Lower lobe of right lung (tissue), 2 donors: Measurements from ENCODE around the gene INPP4A. TPM values are rescaled to one million over a fixed set of nuclear protein-coding genes. Genes with fewer than 3 reads are reported as not detected.

Source experiments
- ATAC-seq, 2 donors: fragments of 200-7000 bp; cut with Tn5 transposase; one replicate each; pipeline ENCODE4 v1.9.1; 2020 to 2022; ENCODE audit warnings: mild to moderate bottlenecking in 2 of 2, moderate library complexity in 2 of 2
- DNase-seq: peaks from one replicate; pipeline ENCODE4 v3.0.0-alpha.2; 2020
- H3K27ac ChIP-seq: fragments of 200-600 bp; one replicate; pipeline ENCODE4 v1.8.0; 2022
- H3K27me3 ChIP-seq: fragments of 200-600 bp; one replicate; pipeline ENCODE4 v1.8.0; 2022; ENCODE audit warnings: low read depth
- H3K36me3 ChIP-seq: fragments of 200-600 bp; one replicate; pipeline ENCODE4 v1.8.0; 2022; ENCODE audit warnings: mild to moderate bottlenecking
- H3K4me1 ChIP-seq: fragments of 200-600 bp; one replicate; pipeline ENCODE4 v1.8.0; 2022
- H3K4me3 ChIP-seq: fragments of 200-600 bp; one replicate; pipeline ENCODE4 v1.8.0; 2022; ENCODE audit warnings: mild to moderate bottlenecking
- H3K9me3 ChIP-seq: fragments of 200-600 bp; one replicate; pipeline ENCODE4 v1.8.0; 2022
- intact Hi-C: fragments of 100-400 bp; cut with DNase I; formaldehyde crosslinking; loops from one replicate; pipeline ENCODE4 v1.11.0; 2022
- total RNA-seq: library from RNA; stranded (reverse); fragmentation: NEBNext Ultra II Directional; extraction: Animal tissue kit (Norgen Biotek cat#: 25700); gene quantifications from one replicate; pipeline ENCODE4 v1.2.1, GENCODE V29; 2021
- TF ChIP-seq, protein P1 (sequence below): fragments of 200-600 bp; IDR thresholded peaks from one replicate; pipeline ENCODE4 v1.8.0; 2022; ENCODE audit warnings: antibody characterized with exemption, mild to moderate bottlenecking
- donor health status: DM: no; HTN: yes; CAD: no; lungs with severe emphysema.

INPP4A gene
- total RNA-seq, 1 donor from 2014 or later, result 35.6 TPM

DNA sequence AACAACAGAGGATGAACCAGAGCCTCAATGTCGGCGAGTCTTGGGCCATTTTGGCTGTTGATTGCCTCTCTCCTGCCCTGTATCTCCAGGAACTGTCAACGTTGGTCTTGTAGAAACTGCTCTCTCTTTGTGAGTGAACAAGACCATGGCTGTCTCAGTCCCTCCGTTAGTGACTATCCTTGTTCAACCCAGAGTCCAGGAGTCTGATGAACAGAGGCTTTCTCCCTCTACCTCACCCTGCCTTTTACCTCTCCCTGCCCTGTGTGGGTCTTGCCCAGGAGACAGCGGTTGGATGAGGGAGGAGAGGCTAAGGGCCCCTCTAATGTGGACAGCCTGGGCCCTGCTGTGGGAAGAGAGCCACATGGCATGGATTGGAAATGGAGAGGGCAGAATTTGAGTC lies 32.8 kb downstream of the INPP4A start:
- Histone ChIP-seq H3K4me3 (no peak overlapping the region), H3K27me3 (no peaks in the 10 kb centered on the region), H3K4me1 (peaks cover 78% of the 10 kb centered on the region), H3K9me3 (no peaks in the 10 kb centered on the region), H3K27ac (no peak overlapping the region), H3K36me3 (no peaks in the 10 kb centered on the region)
- DNase-seq (no peak), ATAC-seq (no peak)
- TF ChIP-seq, protein P1, sequence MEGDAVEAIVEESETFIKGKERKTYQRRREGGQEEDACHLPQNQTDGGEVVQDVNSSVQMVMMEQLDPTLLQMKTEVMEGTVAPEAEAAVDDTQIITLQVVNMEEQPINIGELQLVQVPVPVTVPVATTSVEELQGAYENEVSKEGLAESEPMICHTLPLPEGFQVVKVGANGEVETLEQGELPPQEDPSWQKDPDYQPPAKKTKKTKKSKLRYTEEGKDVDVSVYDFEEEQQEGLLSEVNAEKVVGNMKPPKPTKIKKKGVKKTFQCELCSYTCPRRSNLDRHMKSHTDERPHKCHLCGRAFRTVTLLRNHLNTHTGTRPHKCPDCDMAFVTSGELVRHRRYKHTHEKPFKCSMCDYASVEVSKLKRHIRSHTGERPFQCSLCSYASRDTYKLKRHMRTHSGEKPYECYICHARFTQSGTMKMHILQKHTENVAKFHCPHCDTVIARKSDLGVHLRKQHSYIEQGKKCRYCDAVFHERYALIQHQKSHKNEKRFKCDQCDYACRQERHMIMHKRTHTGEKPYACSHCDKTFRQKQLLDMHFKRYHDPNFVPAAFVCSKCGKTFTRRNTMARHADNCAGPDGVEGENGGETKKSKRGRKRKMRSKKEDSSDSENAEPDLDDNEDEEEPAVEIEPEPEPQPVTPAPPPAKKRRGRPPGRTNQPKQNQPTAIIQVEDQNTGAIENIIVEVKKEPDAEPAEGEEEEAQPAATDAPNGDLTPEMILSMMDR, result no peak
- intact Hi-C loops, result no loop called here

DNA sequence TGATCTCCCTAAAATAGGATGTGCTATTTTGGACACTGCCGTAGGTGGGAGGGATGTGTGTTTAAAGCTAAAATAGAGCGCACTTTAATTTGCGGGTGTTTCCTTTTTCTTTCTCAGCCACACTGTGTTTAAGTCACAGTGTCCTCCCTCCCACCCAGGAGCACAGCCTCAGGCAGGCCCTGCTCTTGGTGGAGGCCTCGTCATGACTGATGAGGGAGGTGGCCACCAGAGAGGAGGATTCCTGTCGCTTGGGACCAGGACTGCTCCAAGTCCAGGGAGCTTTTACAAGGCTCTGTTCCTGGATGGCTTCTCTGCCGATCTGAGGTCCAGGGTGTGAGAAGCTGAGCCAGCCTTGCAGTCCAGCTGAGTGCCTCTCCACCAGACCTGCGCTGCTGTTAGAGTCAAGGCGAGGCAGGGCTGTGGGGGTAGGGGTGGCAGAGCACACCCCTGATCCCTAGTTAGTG lies 33.5 kb downstream of the INPP4A start:
- TF ChIP-seq, protein P1, result no peak
- H3K4me1 ChIP-seq, result peaks cover 81% of the 10 kb centered on the region
- DNase-seq (no peak), ATAC-seq (no peak)
- no peak overlapping the region for H3K4me3 ChIP-seq
- intact Hi-C loops, result no loop called here
- no peaks in the 10 kb centered on the region for H3K27me3 ChIP-seq
- no peaks in the 10 kb centered on the region for H3K9me3 ChIP-seq
- H3K27ac ChIP-seq, result no peak overlapping the region
- no peaks in the 10 kb centered on the region for H3K36me3 ChIP-seq

DNA sequence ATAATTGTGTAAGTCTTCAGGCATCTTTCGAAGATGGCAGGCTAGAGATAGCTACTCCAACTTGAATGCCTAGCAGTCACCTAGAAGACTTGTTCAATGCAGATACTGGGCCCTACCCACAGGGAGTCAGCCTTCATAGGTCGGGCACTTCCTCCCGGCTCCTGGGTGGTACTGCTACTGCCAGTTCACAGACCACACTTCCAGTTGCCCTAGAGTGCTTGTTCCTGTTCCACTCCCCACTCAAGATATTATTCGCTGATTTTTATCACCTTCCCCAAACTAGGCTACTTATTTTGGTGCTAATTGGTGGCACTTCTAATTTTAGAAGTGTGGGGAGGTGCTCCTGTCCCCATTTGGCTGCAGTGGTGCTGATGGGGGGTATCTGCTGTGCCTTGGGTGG lies 34.2 kb downstream of the INPP4A start:
- Histone ChIP-seq H3K36me3 (no peaks in the 10 kb centered on the region), H3K27me3 (no peaks in the 10 kb centered on the region), H3K4me1 (peaks cover 82% of the 10 kb centered on the region), H3K27ac (no peak overlapping the region), H3K9me3 (no peaks in the 10 kb centered on the region), H3K4me3 (no peak overlapping the region)
- intact Hi-C loops, result no loop called here
- DNase-seq (no peak), ATAC-seq (peak in 1 of 2 donors; percentile 31)
- TF ChIP-seq, protein P1, result no peak

DNA sequence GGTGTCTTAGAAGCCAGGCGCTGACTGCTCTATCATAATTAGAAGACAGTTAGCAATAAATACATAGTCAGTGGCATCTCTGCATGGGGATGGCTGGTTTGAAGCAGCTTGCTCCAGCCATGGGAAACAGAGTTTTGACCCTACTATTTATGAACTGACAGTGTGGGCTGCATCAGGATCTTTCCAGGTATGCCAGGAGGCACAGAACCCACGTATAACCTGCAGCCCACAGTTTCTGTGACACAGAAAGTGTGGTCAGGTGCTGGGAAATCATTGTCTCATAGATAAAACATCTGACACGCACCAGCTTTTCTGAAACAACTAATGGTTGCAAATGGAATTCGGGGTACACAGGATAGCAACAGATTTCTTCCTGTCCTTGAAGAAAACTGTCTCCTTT lies 34.7 kb downstream of the INPP4A start:
- Histone ChIP-seq H3K9me3 (no peaks in the 10 kb centered on the region), H3K27me3 (no peaks in the 10 kb centered on the region), H3K4me3 (no peak overlapping the region), H3K4me1 (peaks cover 82% of the 10 kb centered on the region), H3K36me3 (no peaks in the 10 kb centered on the region), H3K27ac (no peak overlapping the region)
- DNase-seq (no peak), ATAC-seq (no peak)
- intact Hi-C loops, result no loop called here
- TF ChIP-seq, protein P1, result no peak

GRCh38 chr2:98479959-98480524 lies 35.4 kb downstream of the INPP4A start:
- no peak overlapping the region for H3K27ac ChIP-seq
- intact Hi-C loops, result no loop called here
- H3K36me3 ChIP-seq, result no peaks in the 10 kb centered on the region
- no peaks in the 10 kb centered on the region for H3K27me3 ChIP-seq
- no peak overlapping the region for H3K4me3 ChIP-seq
- H3K4me1 ChIP-seq, result peaks cover 83% of the 10 kb centered on the region
- no peaks in the 10 kb centered on the region for H3K9me3 ChIP-seq
- ATAC-seq, result peak; percentile 59 to 68
- TF ChIP-seq, protein P1, result no peak
- peak; percentile 67 for DNase-seq
